Measurements from ENCODE around the gene RNF182. TPM values are rescaled to one million over a fixed set of nuclear protein-coding genes. Genes with fewer than 3 reads are reported as not detected.
A peak's percentile ranks its signal among the peaks of the same experiment; 100 is the strongest.

RNF182 gene
- total and polyA plus RNA-seq, 9 of the 15 experiments (the other 6 are each of a cell fraction or from before 2014, with no cell fraction given): 12.8 to 22.8 (median 17.5) TPM

GRCh38 chr6:14008809-14009208, 84.1 kb downstream of the RNF182 start:
- intact Hi-C loops (cut with micrococcal nuclease) (no loop called here), in situ Hi-C loops (cut with MboI) (no loop called here)
- BruUV-seq (replicated peaks): no TSS peak
- Histone ChIP-seq H3K9ac (ENCODE audit: insufficient read depth in 1 of 2, low read depth in 2 of 2, low read length in 2 of 2) (no peak overlapping the region), H3K9me3 (replicated peaks; ENCODE audit: control insufficient read depth, insufficient read depth, low read depth, low read length) (no peaks in the 10 kb centered on the region), H3K36me3 (ENCODE audit: control insufficient read depth, insufficient read depth, low read length) (no peaks in the 10 kb centered on the region), H3K27me3 (ENCODE audit: control insufficient read depth in 2 of 2, insufficient read depth in 2 of 2, low read length in 2 of 2) (no peaks in the 10 kb centered on the region), H3K4me3 (no peak overlapping the region), H4K20me1 (replicated peaks; ENCODE audit: control insufficient read depth, insufficient read depth, low read length) (no peaks in the 10 kb centered on the region), H3K27ac (ENCODE audit: extremely low read depth, low read depth, low read length) (no peak overlapping the region), H3K79me2 (ENCODE audit: control insufficient read depth, insufficient read depth, low read length) (no peaks in the 10 kb centered on the region), H3K4me2 (ENCODE audit: insufficient read depth, low read length) (no peak overlapping the region), H2AFZ (ENCODE audit: low read depth, low read length) (no peak overlapping the region), H3K4me1 (replicated peaks in 1 of 2; ENCODE audit: control insufficient read depth in 2 of 2, insufficient read depth in 2 of 2, low read length in 2 of 2) (no peaks in the 10 kb centered on the region), H3K9me1 (ENCODE audit: control insufficient read depth, insufficient read depth, low read length) (no peaks in the 10 kb centered on the region)
- CTCF ChIA-PET (ENCODE audit: low intra/inter-chr PET ratio): no interaction called here
- DNase-seq (ENCODE audit: extremely low read depth in 1 of 4, low spot score in 3 of 4) (no peak), FAIRE-seq (no peak), ATAC-seq (no peak)
- POLR2A ChIA-PET: interaction anchor here (1.3 to 1.7 kb wide), 2 partner anchors 9 to 14 kb away, joined by 3 to 4 read pairs; no protein-coding TSS in a partner anchor
- 45% methylated on average over 5 of the region's 5 CpGs for WGBS (ENCODE audit: insufficient coverage, low coverage, missing lambda C conversion rate)
- peak; percentile 83 for TF ChIP-seq CEBPB (tag; IDR thresholded peaks at IDR 0.05)
- no peak for TF ChIP-seq PHF20 (IDR thresholded peaks at IDR 0.05; ENCODE audit: partially characterized antibody)
- TF ChIP-seq CEBPG (CRISPR knock-in tag; IDR thresholded peaks at IDR 0.05): no peak
- TF ChIP-seq CEBPG (tag; conservative IDR thresholded peaks at IDR 0.05 in 1 of 2, IDR thresholded peaks at IDR 0.05 in 1 of 2): peak; percentile 60 to 80; a peak in 3 of 4 replicates

GRCh38 chr6:14009431-14009830, 84.7 kb downstream of the RNF182 start:
- Histone ChIP-seq H3K27ac (ENCODE audit: extremely low read depth, low read depth, low read length) (no peak overlapping the region), H3K9ac (ENCODE audit: insufficient read depth in 1 of 2, low read depth in 2 of 2, low read length in 2 of 2) (no peak overlapping the region), H3K4me3 (no peak overlapping the region), H2AFZ (ENCODE audit: low read depth, low read length) (no peak overlapping the region), H3K9me1 (ENCODE audit: control insufficient read depth, insufficient read depth, low read length) (no peaks in the 10 kb centered on the region), H3K79me2 (ENCODE audit: control insufficient read depth, insufficient read depth, low read length) (no peaks in the 10 kb centered on the region), H3K4me2 (ENCODE audit: insufficient read depth, low read length) (no peak overlapping the region), H3K27me3 (ENCODE audit: control insufficient read depth in 2 of 2, insufficient read depth in 2 of 2, low read length in 2 of 2) (no peaks in the 10 kb centered on the region), H4K20me1 (replicated peaks; ENCODE audit: control insufficient read depth, insufficient read depth, low read length) (no peaks in the 10 kb centered on the region), H3K9me3 (replicated peaks; ENCODE audit: control insufficient read depth, insufficient read depth, low read depth, low read length) (no peaks in the 10 kb centered on the region), H3K36me3 (ENCODE audit: control insufficient read depth, insufficient read depth, low read length) (no peaks in the 10 kb centered on the region), H3K4me1 (replicated peaks in 1 of 2; ENCODE audit: control insufficient read depth in 2 of 2, insufficient read depth in 2 of 2, low read length in 2 of 2) (no peaks in the 10 kb centered on the region)
- intact Hi-C loops (cut with micrococcal nuclease): no loop called here
- ATAC-seq (no peak), DNase-seq (ENCODE audit: extremely low read depth in 1 of 4, low spot score in 3 of 4) (no peak), FAIRE-seq (peak; percentile 15)
- TF ChIP-seq ZNF561 (CRISPR knock-in tag; conservative IDR thresholded peaks at IDR 0.05) (no peak), HDGF (IDR thresholded peaks at IDR 0.05) (no peak), SNRNP70 (optimal IDR thresholded peaks at IDR 0.05; ENCODE audit: low read depth, low read length) (no peak), ZNF445 (CRISPR knock-in tag; IDR thresholded peaks at IDR 0.05; ENCODE audit: low read depth) (no peak)
- in situ Hi-C loops (cut with MboI): no loop called here
- CTCF ChIA-PET (ENCODE audit: low intra/inter-chr PET ratio): no interaction called here
- POLR2A ChIA-PET: interaction anchor here (1.3 kb wide), 1 partner anchor 12 kb away, joined by 4 read pairs; no protein-coding TSS in a partner anchor
- BruUV-seq (replicated peaks): no TSS peak
- 51% methylated on average over 3 of the region's 3 CpGs for WGBS (ENCODE audit: insufficient coverage, low coverage, missing lambda C conversion rate)
